ENCODE data around the gene CAPN9.
"Not testable (repeated sequence)": the region's sequence is repeated elsewhere in the genome, so short reads cannot be mapped to it uniquely, and the experiment has no call there.

CAPN9 gene

DNA sequence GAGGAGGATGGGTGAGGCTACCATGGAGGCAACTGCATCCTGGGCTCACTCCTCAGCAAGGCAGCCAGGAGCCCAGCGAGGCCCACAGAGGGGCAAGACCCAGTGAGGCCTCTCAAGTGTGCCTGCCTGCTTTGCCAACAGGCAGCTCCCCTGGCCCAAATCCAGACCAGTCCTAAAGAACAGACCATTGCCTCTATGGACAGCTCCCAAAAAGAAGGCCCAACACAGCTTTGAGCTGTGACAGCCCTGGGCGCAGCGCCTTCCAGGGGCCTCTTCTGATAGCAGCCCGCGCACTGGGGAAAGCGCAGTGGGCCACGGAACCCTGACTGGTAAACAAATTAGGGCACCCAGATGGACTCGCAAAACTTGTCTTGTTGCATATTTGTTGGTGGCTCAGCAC lies 95.6 kb downstream of the CAPN9 start:
- no peaks in the 10 kb centered on the region for H3K9me3 ChIP-seq (ENCODE audit: insufficient read depth, low read length, severe bottlenecking)
- TF ChIP-seq, protein P1, sequence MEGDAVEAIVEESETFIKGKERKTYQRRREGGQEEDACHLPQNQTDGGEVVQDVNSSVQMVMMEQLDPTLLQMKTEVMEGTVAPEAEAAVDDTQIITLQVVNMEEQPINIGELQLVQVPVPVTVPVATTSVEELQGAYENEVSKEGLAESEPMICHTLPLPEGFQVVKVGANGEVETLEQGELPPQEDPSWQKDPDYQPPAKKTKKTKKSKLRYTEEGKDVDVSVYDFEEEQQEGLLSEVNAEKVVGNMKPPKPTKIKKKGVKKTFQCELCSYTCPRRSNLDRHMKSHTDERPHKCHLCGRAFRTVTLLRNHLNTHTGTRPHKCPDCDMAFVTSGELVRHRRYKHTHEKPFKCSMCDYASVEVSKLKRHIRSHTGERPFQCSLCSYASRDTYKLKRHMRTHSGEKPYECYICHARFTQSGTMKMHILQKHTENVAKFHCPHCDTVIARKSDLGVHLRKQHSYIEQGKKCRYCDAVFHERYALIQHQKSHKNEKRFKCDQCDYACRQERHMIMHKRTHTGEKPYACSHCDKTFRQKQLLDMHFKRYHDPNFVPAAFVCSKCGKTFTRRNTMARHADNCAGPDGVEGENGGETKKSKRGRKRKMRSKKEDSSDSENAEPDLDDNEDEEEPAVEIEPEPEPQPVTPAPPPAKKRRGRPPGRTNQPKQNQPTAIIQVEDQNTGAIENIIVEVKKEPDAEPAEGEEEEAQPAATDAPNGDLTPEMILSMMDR (IDR thresholded peaks at IDR 0.05; ENCODE audit: borderline replicate concordance, extremely low read depth, low read length, poor library complexity, severe bottlenecking), result no peak
- TF ChIP-seq EZH2 (IDR thresholded peaks at IDR 0.05; ENCODE audit: borderline replicate concordance, low read depth, low read length, severe bottlenecking), result no peak
- no peaks in the 10 kb centered on the region for H4K20me1 ChIP-seq (ENCODE audit: insufficient read depth, low read length)
- no peaks in the 10 kb centered on the region for H3K27me3 ChIP-seq (ENCODE audit: insufficient read depth, low read length, poor library complexity)
- no peak overlapping the region for H3K4me3 ChIP-seq (ENCODE audit: low read depth in 1 of 2, low read length in 2 of 2)
- DNase-seq (no peak), ATAC-seq (ENCODE audit: insufficient read depth, low read depth) (no peak)
- no peak overlapping the region for H3K4me2 ChIP-seq (ENCODE audit: insufficient read depth, low read length)
- H3K79me2 ChIP-seq (ENCODE audit: insufficient read depth, low read length), result no peaks in the 10 kb centered on the region
- H3K4me1 ChIP-seq (ENCODE audit: insufficient read depth, low read length), result no peaks in the 10 kb centered on the region
- H3K27ac ChIP-seq (ENCODE audit: low read length), result no peak overlapping the region
- H2AFZ ChIP-seq (ENCODE audit: low read depth, low read length), result no peak overlapping the region
- peaks cover 19% of the 10 kb centered on the region for H3K36me3 ChIP-seq (ENCODE audit: insufficient read depth, low read length)
- no peak overlapping the region for H3K9ac ChIP-seq (ENCODE audit: low read depth, low read length)

DNA sequence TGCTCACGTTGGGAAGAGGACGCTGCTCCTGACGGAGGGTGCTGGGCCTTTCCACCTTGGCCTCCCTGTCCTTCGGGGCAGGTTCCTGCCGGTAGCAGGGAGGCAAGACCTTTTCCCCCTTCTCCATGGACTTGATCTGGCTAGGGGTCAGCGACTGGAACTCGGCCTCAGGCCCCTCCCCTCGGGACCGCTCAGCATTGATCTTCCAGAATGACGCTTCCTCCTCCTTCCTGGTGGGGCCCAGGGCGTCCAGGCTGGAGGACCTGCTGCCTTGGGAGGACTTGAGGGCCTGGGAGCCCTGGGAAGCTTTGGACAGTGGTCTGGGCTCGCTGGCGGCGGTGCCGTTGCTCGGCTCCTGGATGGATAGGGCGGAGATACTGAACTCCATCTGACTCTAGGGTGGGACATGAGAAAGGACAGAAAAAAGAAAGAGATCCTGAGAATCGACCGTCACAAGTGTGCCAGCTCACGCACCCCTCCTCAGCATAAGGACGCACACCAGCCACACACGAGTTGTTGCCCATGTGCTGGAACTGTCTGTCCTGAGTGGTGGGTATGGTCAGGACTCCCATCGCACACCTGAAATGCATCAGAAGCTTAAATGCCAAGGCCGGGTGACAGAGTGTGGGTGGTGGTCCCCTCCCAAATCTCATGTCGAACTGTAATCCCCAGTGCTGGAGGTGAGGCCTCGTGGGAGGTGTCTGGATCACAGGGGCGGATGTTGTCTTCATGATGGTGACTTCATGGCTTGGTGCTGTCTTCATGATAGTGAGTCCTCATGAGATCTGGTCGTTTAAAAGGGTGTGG lies 96.5 kb downstream of the CAPN9 start:
- Histone ChIP-seq H3K4me2 (ENCODE audit: insufficient read depth, low read length) (no peak overlapping the region), H3K79me2 (ENCODE audit: insufficient read depth, low read length) (no peaks in the 10 kb centered on the region), H3K9ac (ENCODE audit: low read depth, low read length) (no peak overlapping the region), H3K27ac (ENCODE audit: low read length) (no peak overlapping the region), H3K9me3 (ENCODE audit: insufficient read depth, low read length, severe bottlenecking) (no peaks in the 10 kb centered on the region), H3K4me1 (ENCODE audit: insufficient read depth, low read length) (no peaks in the 10 kb centered on the region), H3K27me3 (ENCODE audit: insufficient read depth, low read length, poor library complexity) (no peaks in the 10 kb centered on the region), H3K36me3 (ENCODE audit: insufficient read depth, low read length) (peaks cover 16% of the 10 kb centered on the region), H4K20me1 (ENCODE audit: insufficient read depth, low read length) (no peaks in the 10 kb centered on the region), H2AFZ (ENCODE audit: low read depth, low read length) (no peak overlapping the region), H3K4me3 (ENCODE audit: low read depth in 1 of 2, low read length in 2 of 2) (no peak overlapping the region)
- ATAC-seq (ENCODE audit: insufficient read depth, low read depth), result no peak
- TF ChIP-seq, protein P1 (IDR thresholded peaks at IDR 0.05; ENCODE audit: borderline replicate concordance, extremely low read depth, low read length, poor library complexity, severe bottlenecking), result no peak
- TF ChIP-seq EZH2 (IDR thresholded peaks at IDR 0.05; ENCODE audit: borderline replicate concordance, low read depth, low read length, severe bottlenecking), result no peak
- no peak for DNase-seq

DNA sequence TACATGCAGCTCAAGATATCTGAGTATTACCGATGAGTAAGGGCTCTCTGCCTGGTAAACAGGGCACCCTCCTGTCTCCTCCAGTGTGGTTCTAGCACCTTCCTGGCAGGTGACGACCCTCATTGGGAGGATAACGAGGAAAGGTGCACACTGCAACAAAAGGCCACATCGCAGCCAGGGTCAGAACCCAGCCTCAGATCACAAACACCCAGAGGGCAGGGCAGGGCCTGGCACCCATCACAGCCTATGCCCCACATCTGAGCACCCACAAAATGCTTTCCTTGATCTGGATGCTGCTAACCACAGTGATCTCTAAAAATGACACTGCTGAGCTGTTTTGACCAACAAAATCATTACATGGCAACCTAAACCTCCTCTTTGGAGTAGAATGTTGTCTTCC lies 97.4 kb downstream of the CAPN9 start:
- ATAC-seq (ENCODE audit: insufficient read depth, low read depth), result no peak
- no peaks in the 10 kb centered on the region for H4K20me1 ChIP-seq (ENCODE audit: insufficient read depth, low read length)
- H3K9ac ChIP-seq (ENCODE audit: low read depth, low read length), result no peak overlapping the region
- DNase-seq, result no peak
- H3K4me3 ChIP-seq (ENCODE audit: low read depth in 1 of 2, low read length in 2 of 2), result no peak overlapping the region
- no peaks in the 10 kb centered on the region for H3K79me2 ChIP-seq (ENCODE audit: insufficient read depth, low read length)
- no peaks in the 10 kb centered on the region for H3K4me1 ChIP-seq (ENCODE audit: insufficient read depth, low read length)
- TF ChIP-seq, protein P1 (IDR thresholded peaks at IDR 0.05; ENCODE audit: borderline replicate concordance, extremely low read depth, low read length, poor library complexity, severe bottlenecking), result no peak
- no peak for TF ChIP-seq EZH2 (IDR thresholded peaks at IDR 0.05; ENCODE audit: borderline replicate concordance, low read depth, low read length, severe bottlenecking)
- H3K27ac ChIP-seq (ENCODE audit: low read length), result no peak overlapping the region
- no peaks in the 10 kb centered on the region for H3K9me3 ChIP-seq (ENCODE audit: insufficient read depth, low read length, severe bottlenecking)
- no peaks in the 10 kb centered on the region for H3K27me3 ChIP-seq (ENCODE audit: insufficient read depth, low read length, poor library complexity)
- peaks cover 10% of the 10 kb centered on the region for H3K36me3 ChIP-seq (ENCODE audit: insufficient read depth, low read length)
- no peak overlapping the region for H2AFZ ChIP-seq (ENCODE audit: low read depth, low read length)
- no peak overlapping the region for H3K4me2 ChIP-seq (ENCODE audit: insufficient read depth, low read length)

DNA sequence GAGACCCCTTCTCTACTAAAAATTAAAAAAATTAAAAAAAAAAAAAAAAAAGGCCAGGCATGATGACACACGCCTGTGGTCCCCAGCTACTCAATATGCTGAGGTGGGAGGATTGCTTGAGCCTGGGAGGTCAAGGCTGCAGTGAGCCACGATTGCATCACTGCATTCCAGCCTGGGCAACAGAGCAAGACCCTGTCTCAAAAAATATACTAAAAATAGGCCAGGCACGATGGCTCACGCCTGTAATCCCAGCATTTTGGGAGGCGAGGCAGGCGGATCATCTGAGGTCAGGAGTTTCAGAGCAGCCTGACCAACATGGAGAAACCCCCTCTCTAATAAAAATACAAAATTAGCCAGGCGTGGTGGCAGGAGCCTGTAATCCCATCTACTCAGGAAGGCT lies 98.0 kb downstream of the CAPN9 start:
- not testable (repeated sequence) for ATAC-seq (ENCODE audit: insufficient read depth, low read depth); H3K9me3 ChIP-seq (ENCODE audit: insufficient read depth, low read length, severe bottlenecking); H2AFZ ChIP-seq (ENCODE audit: low read depth, low read length); H3K27ac ChIP-seq (ENCODE audit: low read length); H4K20me1 ChIP-seq (ENCODE audit: insufficient read depth, low read length); DNase-seq; H3K4me3 ChIP-seq (ENCODE audit: low read depth in 1 of 2, low read length in 2 of 2); H3K27me3 ChIP-seq (ENCODE audit: insufficient read depth, low read length, poor library complexity); H3K9ac ChIP-seq (ENCODE audit: low read depth, low read length); H3K4me1 ChIP-seq (ENCODE audit: insufficient read depth, low read length); H3K79me2 ChIP-seq (ENCODE audit: insufficient read depth, low read length); H3K36me3 ChIP-seq (ENCODE audit: insufficient read depth, low read length); H3K4me2 ChIP-seq (ENCODE audit: insufficient read depth, low read length)

Measured in DND-41 (cell line).